ENCODE results near the gene MZT2A.
"Not testable (repeated sequence)": the region's sequence is repeated elsewhere in the genome, so short reads cannot be mapped to it uniquely, and the experiment has no call there.

The MZT2A gene

GRCh38 chr2:131492418-131493198 is 411 bp upstream of the MZT2A start:
- peak; percentile 91 for DNase-seq (ENCODE audit: low spot score)

- not testable (repeated sequence) for DNase-seq (ENCODE audit: low spot score)
Observed at GRCh38 chr2:131491469-131491836, 744 bp downstream of the MZT2A start.

GRCh38 chr2:131490616-131491468 is 1.4 kb downstream of the MZT2A start:
- DNase-seq (ENCODE audit: low spot score) = peak; percentile 14

GRCh38 chr2:131488306-131489205 is 3.6 kb downstream of the MZT2A start:
- DNase-seq (ENCODE audit: low spot score) = no peak

GRCh38 chr2:131486201-131486902 is 5.8 kb downstream of the MZT2A start:
- DNase-seq (ENCODE audit: low spot score) = not testable (repeated sequence)

- not testable (repeated sequence) for DNase-seq (ENCODE audit: low spot score)
Observed at GRCh38 chr2:131484906-131485460, 7.2 kb downstream of the MZT2A start.

- not testable (repeated sequence) for DNase-seq (ENCODE audit: low spot score)
Observed at GRCh38 chr2:131483981-131484820, 8.0 kb downstream of the MZT2A start.

- not testable (repeated sequence) for DNase-seq (ENCODE audit: low spot score)
Observed at GRCh38 chr2:131482506-131483155, 9.6 kb downstream of the MZT2A start.

- not testable (repeated sequence) for DNase-seq (ENCODE audit: low spot score)
Observed at GRCh38 chr2:131480351-131480750, 11.8 kb downstream of the MZT2A start.

- not testable (repeated sequence) for DNase-seq (ENCODE audit: low spot score)
Observed at GRCh38 chr2:131478850-131479461, 13.2 kb downstream of the MZT2A start.

GRCh38 chr2:131478074-131478849 is 13.9 kb downstream of the MZT2A start:
- DNase-seq (ENCODE audit: low spot score) = not testable (repeated sequence)

GRCh38 chr2:131477227-131477626 is 15.0 kb downstream of the MZT2A start:
- DNase-seq (ENCODE audit: low spot score) = not testable (repeated sequence)

GRCh38 chr2:131476363-131476762 is 15.8 kb downstream of the MZT2A start:
- DNase-seq (ENCODE audit: low spot score) = not testable (repeated sequence)

GRCh38 chr2:131475831-131476230 is 16.4 kb downstream of the MZT2A start, which contains the start of gene TUBA3D:
Gene TUBA3D, plus strand, starts transcription at chr2:131476119. Its CDS starts 81 bp downstream, at chr2:131476200.
- no peak for DNase-seq (ENCODE audit: low spot score)

GRCh38 chr2:131473266-131473665 is 18.9 kb downstream of the MZT2A start:
- not testable (repeated sequence) for DNase-seq (ENCODE audit: low spot score)

- DNase-seq (ENCODE audit: low spot score) = not testable (repeated sequence)
Observed at GRCh38 chr2:131471624-131472023, 20.6 kb downstream of the MZT2A start.

GRCh38 chr2:131470944-131471343 is 21.3 kb downstream of the MZT2A start:
- DNase-seq (ENCODE audit: low spot score) = not testable (repeated sequence)

- not testable (repeated sequence) for DNase-seq (ENCODE audit: low spot score)
Observed at GRCh38 chr2:131467722-131468121, 24.5 kb downstream of the MZT2A start.

Data from pons (tissue), 1 donor.